IPS-18a (cell line): ENCODE measurements around the gene CCNK.

Source experiments
- H3K27ac ChIP-seq: one replicate; pipeline ENCODE4 v1.5.1; 2013; ENCODE audit warnings: low read length
- H3K27me3 ChIP-seq: one replicate; pipeline ENCODE4 v1.6.1; 2013; ENCODE audit warnings: mild to moderate bottlenecking, low read length; ENCODE audit not compliant: control insufficient read depth, insufficient read depth
- H3K36me3 ChIP-seq: one replicate; pipeline ENCODE4 v1.6.1; 2013; ENCODE audit warnings: low read depth, low read length; ENCODE audit not compliant: control insufficient read depth
- H3K4me1 ChIP-seq: one replicate; pipeline ENCODE4 v1.6.1; 2013; ENCODE audit warnings: low read depth, low read length; ENCODE audit not compliant: control insufficient read depth
- H3K4me3 ChIP-seq: one replicate; pipeline ENCODE4 v1.5.1; 2013; ENCODE audit warnings: low read length
- H3K9ac ChIP-seq: one replicate; pipeline ENCODE4 v1.6.1; 2013; ENCODE audit warnings: mild to moderate bottlenecking, low read length, moderate library complexity
- H3K9me3 ChIP-seq: one replicate; pipeline ENCODE4 v1.6.1; 2013; ENCODE audit warnings: low read depth, low read length; ENCODE audit not compliant: control insufficient read depth

CCNK gene

GRCh38 chr14:99479906-99480869 is 1.0 kb upstream of the CCNK start, which contains the start of gene SETD3:
TSS of gene SETD3 (minus strand) at chr14:99480859. CDS start at chr14:99465805, 15,054 bp downstream.
- peak within 1 kb of the TSS; percentile 77 for H3K9ac ChIP-seq
- H3K27ac ChIP-seq: peak within 1 kb of the TSS; percentile 70
- H3K27me3 ChIP-seq: no peaks in the 10 kb centered on the region
- H3K4me1 ChIP-seq: peaks cover 8% of the 10 kb centered on the region
- no peaks in the 10 kb centered on the region for H3K36me3 ChIP-seq
- peak within 1 kb of the TSS; percentile 91 for H3K4me3 ChIP-seq
- H3K9me3 ChIP-seq: no peaks in the 10 kb centered on the region

- Histone ChIP-seq H3K27me3 (no peaks in the 10 kb centered on the region), H3K27ac (peak overlapping the region; percentile 70)
Measured at GRCh38 chr14:99481745-99482099, 513 bp downstream of the CCNK start.

DNA sequence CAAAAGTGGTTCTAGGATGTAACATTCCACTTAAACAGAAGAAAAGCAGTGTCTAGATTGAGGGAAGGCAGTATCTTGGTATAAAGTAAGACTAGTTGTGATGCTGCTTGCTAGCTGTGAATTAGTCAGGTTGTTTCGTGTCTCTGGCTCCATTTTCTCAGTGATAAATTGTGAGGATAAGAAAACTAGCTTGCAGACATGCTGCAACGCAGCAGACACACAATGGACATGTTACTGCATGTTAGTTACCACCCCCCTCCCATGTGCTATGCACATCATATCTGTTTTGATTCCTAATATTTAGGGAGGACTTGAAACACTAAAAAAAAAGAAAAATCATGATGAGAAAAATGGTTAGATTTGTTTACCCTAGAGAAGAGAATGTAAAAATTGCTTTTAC is 2.9 kb downstream of the CCNK start:
- Histone ChIP-seq H3K9me3 (no peaks in the 10 kb centered on the region), H3K27ac (no peak overlapping the region), H3K4me1 (peaks cover 8% of the 10 kb centered on the region), H3K9ac (no peak overlapping the region), H3K4me3 (no peak overlapping the region), H3K27me3 (no peaks in the 10 kb centered on the region), H3K36me3 (no peaks in the 10 kb centered on the region)

More at GRCh38 chr14:99481745-99482099, 513 bp downstream of the CCNK start:
- H3K36me3 ChIP-seq: no peaks in the 10 kb centered on the region
- H3K4me1 ChIP-seq: peaks cover 8% of the 10 kb centered on the region
- peak overlapping the region; percentile 91 for H3K4me3 ChIP-seq
- peak overlapping the region; percentile 77 for H3K9ac ChIP-seq
- no peaks in the 10 kb centered on the region for H3K9me3 ChIP-seq

DNA sequence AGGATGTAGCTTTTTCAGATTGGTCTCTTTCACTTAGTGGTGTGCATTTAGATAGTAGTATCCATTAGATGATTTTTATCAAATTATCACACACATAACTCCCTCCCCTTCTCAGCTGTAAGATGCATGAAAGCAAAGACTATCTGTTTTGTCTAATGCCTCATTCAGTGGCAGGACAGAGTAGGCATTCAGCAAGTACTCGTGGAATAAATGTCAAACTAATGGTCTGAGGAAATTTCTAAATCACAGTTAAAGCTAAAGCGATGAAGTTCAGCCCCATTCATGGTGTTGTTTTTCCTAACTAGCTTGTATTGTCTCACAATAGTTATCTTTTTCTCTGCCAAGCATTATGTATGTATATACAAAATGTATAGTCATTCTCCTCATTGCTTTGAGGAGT is 16.1 kb downstream of the CCNK start:
- no peak overlapping the region for H3K27ac ChIP-seq
- no peak overlapping the region for H3K9ac ChIP-seq
- H3K9me3 ChIP-seq: no peaks in the 10 kb centered on the region
- H3K4me3 ChIP-seq: no peak overlapping the region
- no peaks in the 10 kb centered on the region for H3K27me3 ChIP-seq
- H3K36me3 ChIP-seq: peaks cover 62% of the 10 kb centered on the region
- no peaks in the 10 kb centered on the region for H3K4me1 ChIP-seq

DNA sequence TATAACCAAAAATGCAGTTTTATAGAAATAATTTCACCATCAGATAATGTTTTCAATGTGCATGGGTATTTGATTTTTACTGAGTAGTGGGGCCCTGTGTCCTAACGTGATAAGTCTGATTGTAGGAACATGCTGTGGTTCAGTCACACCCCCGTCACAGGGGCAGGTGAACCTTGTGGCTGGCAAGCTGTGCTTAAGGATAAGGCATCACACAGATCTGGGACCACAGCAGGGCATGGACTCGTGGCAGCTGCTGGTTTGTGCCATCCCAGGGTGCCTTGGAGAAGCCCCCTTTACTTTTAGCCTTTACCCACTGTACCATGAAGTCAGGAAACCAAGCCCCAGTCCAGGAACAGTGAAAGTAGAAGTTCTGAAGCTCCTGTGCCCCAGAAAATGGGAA is 16.7 kb downstream of the CCNK start:
- H3K27me3 ChIP-seq: no peaks in the 10 kb centered on the region
- H3K4me1 ChIP-seq: no peaks in the 10 kb centered on the region
- H3K4me3 ChIP-seq: no peak overlapping the region
- H3K36me3 ChIP-seq: peaks cover 64% of the 10 kb centered on the region
- H3K9me3 ChIP-seq: no peaks in the 10 kb centered on the region
- H3K27ac ChIP-seq: no peak overlapping the region
- H3K9ac ChIP-seq: no peak overlapping the region

- H3K36me3 ChIP-seq: peaks cover 64% of the 10 kb centered on the region
- H3K9me3 ChIP-seq: no peaks in the 10 kb centered on the region
- H3K9ac ChIP-seq: no peak overlapping the region
Measured at GRCh38 chr14:99502989-99503421, 21.8 kb downstream of the CCNK start.

DNA sequence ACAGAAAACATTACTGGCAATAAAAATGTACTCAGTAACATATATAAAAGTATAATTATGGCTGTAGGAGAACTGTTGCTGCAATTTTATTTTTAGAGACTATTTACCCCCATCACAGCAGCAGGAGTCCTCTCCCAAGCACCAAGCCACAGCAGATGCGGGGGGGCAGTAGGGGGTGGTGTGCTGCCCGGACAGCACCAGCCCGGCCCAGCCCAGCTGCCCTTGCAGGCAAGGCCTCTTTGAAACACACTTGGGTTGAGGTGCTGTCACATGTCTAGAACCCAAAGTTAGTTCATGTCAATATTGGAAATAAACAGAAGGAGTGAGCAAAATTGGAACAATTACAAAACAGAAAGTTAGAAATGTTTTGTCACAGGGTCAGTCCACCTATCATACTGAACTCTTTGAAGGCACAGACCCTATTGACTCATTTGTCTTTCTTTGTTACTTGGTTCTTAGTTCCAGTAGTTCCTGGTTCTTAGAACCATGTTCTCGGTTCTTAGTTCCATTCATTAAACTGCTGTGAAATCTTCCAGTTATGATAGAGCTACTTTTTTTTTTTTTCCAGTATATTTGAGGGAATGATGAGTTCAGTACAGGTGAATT is 22.7 kb downstream of the CCNK start:
- H3K36me3 ChIP-seq: peaks cover 74% of the 10 kb centered on the region

More at GRCh38 chr14:99502989-99503421, 21.8 kb downstream of the CCNK start:
- Histone ChIP-seq H3K4me3 (no peak overlapping the region), H3K27me3 (no peaks in the 10 kb centered on the region), H3K27ac (no peak overlapping the region), H3K4me1 (peaks cover 5% of the 10 kb centered on the region)

GRCh38 chr14:99505089-99505488 is 23.9 kb downstream of the CCNK start:
- H3K4me3 ChIP-seq: no peak overlapping the region
- peaks cover 5% of the 10 kb centered on the region for H3K4me1 ChIP-seq
- H3K9me3 ChIP-seq: no peaks in the 10 kb centered on the region
- no peak overlapping the region for H3K9ac ChIP-seq
- no peaks in the 10 kb centered on the region for H3K27me3 ChIP-seq
- peaks cover 75% of the 10 kb centered on the region for H3K36me3 ChIP-seq
- H3K27ac ChIP-seq: no peak overlapping the region

More for the DNA sequence above, 22.7 kb downstream of the CCNK start:
- H3K9ac ChIP-seq: no peak overlapping the region
- H3K4me3 ChIP-seq: no peak overlapping the region
- no peak overlapping the region for H3K27ac ChIP-seq
- peaks cover 5% of the 10 kb centered on the region for H3K4me1 ChIP-seq
- H3K27me3 ChIP-seq: no peaks in the 10 kb centered on the region
- no peaks in the 10 kb centered on the region for H3K9me3 ChIP-seq

GRCh38 chr14:99506276-99506675 is 25.1 kb downstream of the CCNK start:
- no peak overlapping the region for H3K27ac ChIP-seq
- no peak overlapping the region for H3K4me3 ChIP-seq
- no peak overlapping the region for H3K9ac ChIP-seq
- H3K4me1 ChIP-seq: peaks cover 5% of the 10 kb centered on the region
- no peaks in the 10 kb centered on the region for H3K9me3 ChIP-seq
- H3K27me3 ChIP-seq: no peaks in the 10 kb centered on the region
- peaks cover 71% of the 10 kb centered on the region for H3K36me3 ChIP-seq

- Histone ChIP-seq H3K27ac (no peak overlapping the region), H3K4me3 (no peak overlapping the region), H3K27me3 (no peaks in the 10 kb centered on the region), H3K9me3 (no peaks in the 10 kb centered on the region), H3K4me1 (peaks cover 5% of the 10 kb centered on the region), H3K9ac (no peak overlapping the region), H3K36me3 (peaks cover 58% of the 10 kb centered on the region)
Measured at GRCh38 chr14:99507860-99508640, 26.8 kb downstream of the CCNK start.
